ENCODE measurements around the gene TGFBR2. TPM values are rescaled to one million over a fixed set of nuclear protein-coding genes. Genes with fewer than 3 reads are reported as not detected.

TGFBR2 gene
- total and polyA plus RNA-seq, 10 of the 15 experiments (the other 5 are each of a cell fraction or from before 2014, with no cell fraction given) = 0.02 to 0.98 (median 0.18) TPM; not detected in 1

- RAD21 ChIA-PET (ENCODE audit: unreplicated experiment) = no interaction called here
- Histone ChIP-seq H3K4me1 (ENCODE audit: control insufficient read depth, insufficient read depth, low read length) (no peaks in the 10 kb centered on the region), H2AFZ (ENCODE audit: control insufficient read depth, low read depth, low read length) (no peak overlapping the region), H3K9me3 (replicated peaks; ENCODE audit: control insufficient read depth, insufficient read depth, low read length) (no peaks in the 10 kb centered on the region), H4K20me1 (ENCODE audit: control insufficient read depth, insufficient read depth) (no peaks in the 10 kb centered on the region), H3K27me3 (replicated peaks in 1 of 2; ENCODE audit: control insufficient read depth in 2 of 2, insufficient read depth in 2 of 2, low read length in 1 of 2) (no peaks in the 10 kb centered on the region; a peak in 1 of 4 replicates), H3K36me3 (ENCODE audit: control insufficient read depth in 2 of 2, insufficient read depth in 2 of 2, low read length in 1 of 2) (no peaks in the 10 kb centered on the region), H3K79me2 (ENCODE audit: control insufficient read depth, insufficient read depth, low read length) (no peaks in the 10 kb centered on the region), H3K9ac (ENCODE audit: control insufficient read depth, insufficient read depth, low read length) (no peak overlapping the region), H3K4me3 (no peak overlapping the region), H3K4me2 (ENCODE audit: control insufficient read depth, insufficient read depth) (no peak overlapping the region), H3K27ac (ENCODE audit: control insufficient read depth, insufficient read depth) (no peak overlapping the region)
- 31% methylated on average over 2 of the region's 2 CpGs for WGBS (ENCODE audit: insufficient coverage, insufficient replicate concordance, low lambda C conversion rate, missing lambda C conversion rate)
- FAIRE-seq (no peak), DNase-seq (ENCODE audit: low read depth, low spot score) (no peak), ATAC-seq (no peak)
- POLR2A ChIA-PET = no interaction called here
- in situ Hi-C loops (cut with MboI) (no loop called here), intact Hi-C loops (cut with micrococcal nuclease; ENCODE audit: unreplicated experiment) (no loop called here)
- SMC1A ChIA-PET (ENCODE audit: uncharacterized antibody, unreplicated experiment) = interaction anchor here (0.6 kb wide), 1 partner anchor 9 kb away, joined by 3 read pairs; no protein-coding TSS in a partner anchor
- TF ChIP-seq SMAD1 (IDR thresholded peaks at IDR 0.05; ENCODE audit: low read depth, partially characterized antibody) = no peak
- no peak for TF ChIP-seq ZNF384 (IDR thresholded peaks at IDR 0.05; ENCODE audit: borderline replicate concordance, low read depth, low read length)
- TF ChIP-seq NR2C1 (IDR thresholded peaks at IDR 0.05) = no peak
- no peak for TF ChIP-seq PKNOX1 (IDR thresholded peaks at IDR 0.05)
- no peak for TF ChIP-seq CREB1 (IDR thresholded peaks at IDR 0.05; ENCODE audit: low read depth)
- no peak for TF ChIP-seq SMC3 (IDR thresholded peaks at IDR 0.05; ENCODE audit: borderline replicate concordance, low read length)
- no peak for TF ChIP-seq NKRF (conservative IDR thresholded peaks at IDR 0.05)
- TF ChIP-seq FOXK2 (IDR thresholded peaks at IDR 0.05) = no peak
- no peak for TF ChIP-seq EZH2 (IDR thresholded peaks at IDR 0.05; ENCODE audit: borderline replicate concordance, control insufficient read depth, low read depth, low read length)
- TF ChIP-seq MTA2 (IDR thresholded peaks at IDR 0.05; ENCODE audit: low read depth) = no peak
- TF ChIP-seq MLLT1 (IDR thresholded peaks at IDR 0.05) = no peak
- no peak for TF ChIP-seq MTA3 (IDR thresholded peaks at IDR 0.05; ENCODE audit: borderline replicate concordance, low read length)
- no peak for TF ChIP-seq RCOR1 (conservative IDR thresholded peaks at IDR 0.05; ENCODE audit: low read depth, low read length)
- no peak for TF ChIP-seq SREBF1 (IDR thresholded peaks at IDR 0.05; ENCODE audit: low read length)
- no peak for TF ChIP-seq CBX3 (IDR thresholded peaks at IDR 0.05; ENCODE audit: borderline replicate concordance, low read depth)
- TF ChIP-seq ETV6 (conservative IDR thresholded peaks at IDR 0.05 in 1 of 2, IDR thresholded peaks at IDR 0.05 in 1 of 2; ENCODE audit: borderline replicate concordance in 1 of 2, low read depth in 1 of 2) = no peak
- no peak for TF ChIP-seq HDGF (IDR thresholded peaks at IDR 0.05)
- TF ChIP-seq NFXL1 (IDR thresholded peaks at IDR 0.05; ENCODE audit: borderline replicate concordance) = no peak
- no peak for TF ChIP-seq BCL3 (IDR thresholded peaks at IDR 0.05; ENCODE audit: borderline replicate concordance, insufficient read depth, low read depth, low read length, poor library complexity, severe bottlenecking)
- no peak for TF ChIP-seq WRNIP1 (IDR thresholded peaks at IDR 0.05; ENCODE audit: borderline replicate concordance, low read depth, low read length)
- CTCF ChIA-PET = interaction anchor here (0.9 to 1.0 kb wide), 2 partner anchors 7 to 482 kb away, joined by 3 to 4 read pairs; no protein-coding TSS in a partner anchor
- BruUV-seq (replicated peaks) = no TSS peak
These were observed 79.8 kb downstream of the TGFBR2 start for GRCh38 chr3:30686176-30686575.
